Ishikawa (cell line): ENCODE data around the gene MGMT.

Experiments
- CEBPB ChIP-seq: IDR thresholded peaks from 2 replicates; pipeline ENCODE4 v1.6.1; 2012
- CREB1 ChIP-seq: IDR thresholded peaks from 2 replicates; pipeline ENCODE4 v1.6.1; 2012; ENCODE audit warnings: low read depth
- EGR1 ChIP-seq: IDR thresholded peaks from 2 replicates; pipeline ENCODE4 v1.6.1; 2012
- EP300 ChIP-seq: IDR thresholded peaks from 2 replicates; pipeline ENCODE4 v1.6.1; 2012; ENCODE audit warnings: borderline replicate concordance
- FOXM1 ChIP-seq: IDR thresholded peaks from 2 replicates; pipeline ENCODE4 v1.6.1; 2012; ENCODE audit warnings: low read depth, borderline replicate concordance
- MAX ChIP-seq: IDR thresholded peaks from 2 replicates; pipeline ENCODE4 v1.6.1; 2012
- NFIC ChIP-seq: IDR thresholded peaks from 2 replicates; pipeline ENCODE4 v1.6.1; 2012
- RAD21 ChIP-seq: IDR thresholded peaks from 2 replicates; pipeline ENCODE4 v1.6.1; 2012; ENCODE audit warnings: low read depth
- REST ChIP-seq: IDR thresholded peaks from 2 replicates; pipeline ENCODE4 v1.6.1; 2012; ENCODE audit warnings: low read depth, mild to moderate bottlenecking
- TAF1 ChIP-seq: IDR thresholded peaks from 2 replicates; pipeline ENCODE4 v1.6.1; 2012; ENCODE audit warnings: low read depth, mild to moderate bottlenecking
- TCF12 ChIP-seq: IDR thresholded peaks from 2 replicates; pipeline ENCODE4 v1.6.1; 2012; ENCODE audit warnings: low read depth
- TEAD4 ChIP-seq: IDR thresholded peaks from 2 replicates; pipeline ENCODE4 v1.6.1; 2012
- USF1 ChIP-seq: IDR thresholded peaks from 2 replicates; pipeline ENCODE4 v1.6.1; 2012
- YY1 ChIP-seq: IDR thresholded peaks from 2 replicates; pipeline ENCODE4 v1.6.1; 2012; ENCODE audit warnings: low read depth
- ZBTB7A ChIP-seq: IDR thresholded peaks from 2 replicates; pipeline ENCODE4 v1.6.1; 2012; ENCODE audit warnings: low read depth

The MGMT gene

GRCh38 chr10:129464251-129464650 is 2.8 kb upstream of the MGMT start:
- TF ChIP-seq RAD21 (no peak), TAF1 (no peak)

- TF ChIP-seq ZBTB7A = no peak
- no peak for TF ChIP-seq MAX
- TF ChIP-seq REST = no peak
- no peak for TF ChIP-seq RAD21
- no peak for TF ChIP-seq EP300
- no peak for TF ChIP-seq NFIC
- no peak for TF ChIP-seq TCF12
- TF ChIP-seq TAF1 = no peak
These were observed 992 bp upstream of the MGMT start for GRCh38 chr10:129465796-129466702.

GRCh38 chr10:129467359-129468064 is 471 bp downstream of the MGMT start:
- TF ChIP-seq ZBTB7A = peak; percentile 90
- no peak for TF ChIP-seq NFIC

GRCh38 chr10:129468187-129468586 is 1.1 kb downstream of the MGMT start:
- TF ChIP-seq CEBPB (no peak), REST (no peak), MAX (no peak), FOXM1 (no peak), CREB1 (no peak), EGR1 (no peak), TCF12 (no peak)

- TF ChIP-seq USF1 (no peak), TEAD4 (no peak), TCF12 (no peak)
These were observed 3.2 kb downstream of the MGMT start for GRCh38 chr10:129470103-129470851.

- TF ChIP-seq NFIC (no peak), EP300 (no peak), TCF12 (no peak), CEBPB (no peak), REST (no peak), TEAD4 (no peak), TAF1 (no peak), YY1 (no peak), ZBTB7A (no peak), EGR1 (no peak), USF1 (no peak), MAX (no peak), FOXM1 (no peak), CREB1 (no peak), RAD21 (no peak)
These were observed 4.6 kb downstream of the MGMT start for GRCh38 chr10:129471447-129472175.
